Gastroesophageal sphincter (tissue), 4 donors: ENCODE data around the gene STARD3. TPM values are rescaled to one million over a fixed set of nuclear protein-coding genes. Genes with fewer than 3 reads are reported as not detected.

Source experiments
- ATAC-seq: fragments of 150-250 bp; one replicate; pipeline ENCODE4 v1.9.1; 2016; ENCODE audit warnings: mild to moderate bottlenecking, moderate library complexity
- H3K27ac ChIP-seq, 4 donors: fragments of 200-600 bp; sonication (generic) in 3 of 4; 1 replicate in 3 of 4; 2 replicates in 1 of 4; pipeline ENCODE4 v1.5.1; 2016 to 2019
- H3K27me3 ChIP-seq: fragments of 200-600 bp; sonication (generic); one replicate; pipeline ENCODE4 v1.5.1; 2019
- H3K36me3 ChIP-seq, 2 donors: fragments of 200-600 bp; sonication (generic); one replicate each; pipeline ENCODE4 v1.5.1; 2019; ENCODE audit warnings: control low read depth in 1 of 2
- H3K4me1 ChIP-seq, 3 donors: fragments of 200-600 bp; sonication (generic); 1 replicate in 2 of 3; 2 replicates in 1 of 3; pipeline ENCODE4 v1.5.1; 2016 to 2019; ENCODE audit warnings: control low read depth in 2 of 3
- H3K4me3 ChIP-seq, 2 donors: fragments of 200-600 bp; sonication (generic); one replicate each; pipeline ENCODE4 v1.5.1; 2019; ENCODE audit warnings: mild to moderate bottlenecking in 1 of 2, moderate library complexity in 1 of 2
- H3K9me3 ChIP-seq, 3 donors: fragments of 200-600 bp; sonication (generic); one replicate each; pipeline ENCODE4 v1.5.1; 2017 to 2019; ENCODE audit warnings: control low read depth in 2 of 3
- CTCF ChIP-seq, 4 experiments: fragments of 200-600 bp in 2 of 4; fragments of 450-650 bp in 2 of 4; sonication (generic) in 1 of 4; IDR thresholded peaks; one replicate each; pipeline ENCODE4 v1.5.1; 2017 to 2019; ENCODE audit warnings: antibody characterized with exemption in 4 of 4, mild to moderate bottlenecking in 2 of 4, moderate library complexity in 2 of 4
- EP300 ChIP-seq: sonication (generic); formaldehyde crosslinking; IDR thresholded peaks from one replicate; pipeline ENCODE4 v1.6.1; 2017; ENCODE audit warnings: antibody characterized with exemption, mild to moderate bottlenecking
- POLR2A ChIP-seq, 2 donors: fragments of 450-650 bp; IDR thresholded peaks; one replicate each; pipeline ENCODE4 v1.6.1; 2017; ENCODE audit warnings: antibody characterized with exemption in 2 of 2, mild to moderate bottlenecking in 2 of 2, moderate library complexity in 1 of 2
- POLR2AphosphoS5 ChIP-seq: sonication (generic); formaldehyde crosslinking; IDR thresholded peaks from one replicate; pipeline ENCODE4 v1.6.1; 2017; ENCODE audit warnings: antibody characterized with exemption
- WGBS, 2 donors: methylation state at CpG; one replicate each; pipeline ENCODE4 v1.1.5; 2018; ENCODE audit warnings: low coverage in 1 of 2; 5-methylcytosine and 5-hydroxymethylcytosine counted together
- total RNA-seq, 4 donors: library from RNA; depleted of rRNA; stranded (reverse); fragments of >200 nt; gene quantifications; one replicate each; pipeline ENCODE4 v1.1.0, GENCODE V29; 2016

STARD3 gene
- total RNA-seq, 4 donors from 2014 or later, result 24.5 to 41.4 (median 27.5) TPM

- Histone ChIP-seq H3K9me3 (no peaks in the 10 kb centered on the region), H3K4me1 (peaks cover 0 to 15% (median 2%) of the 10 kb centered on the region in 3 donors), H3K27ac (no peak overlapping the region), H3K27me3 (peaks cover 88% of the 10 kb centered on the region), H3K4me3 (no peak overlapping the region), H3K36me3 (no peaks in the 10 kb centered on the region)
- TF ChIP-seq CTCF (IDR thresholded peaks at IDR 0.05) (no peak), EP300 (no peak), POLR2A (IDR thresholded peaks at IDR 0.05) (no peak), POLR2AphosphoS5 (no peak)
- ATAC-seq, result no peak
- WGBS, 2 donors, result 59 to 70% methylated on average over 2 to 9 of the region's 22 CpGs
Observed at GRCh38 chr17:39612291-39612894, 24.6 kb upstream of the STARD3 start.

GRCh38 chr17:39612935-39613464, 23.9 kb upstream of the STARD3 start:
- no peak for ATAC-seq
- Histone ChIP-seq H3K4me1 (peaks cover 0 to 15% (median 4%) of the 10 kb centered on the region in 3 donors), H3K9me3 (no peaks in the 10 kb centered on the region), H3K4me3 (no peak overlapping the region), H3K27ac (no peak overlapping the region), H3K27me3 (peaks cover 84% of the 10 kb centered on the region), H3K36me3 (no peaks in the 10 kb centered on the region)
- WGBS, 2 donors, result 70 to 83% methylated on average over 2 to 5 of the region's 7 CpGs
- TF ChIP-seq POLR2AphosphoS5 (no peak), CTCF (IDR thresholded peaks at IDR 0.05) (no peak), EP300 (no peak), POLR2A (IDR thresholded peaks at IDR 0.05) (no peak)

GRCh38 chr17:39614545-39615157, 22.3 kb upstream of the STARD3 start:
- no peak for ATAC-seq
- H3K27me3 ChIP-seq, result peaks cover 67% of the 10 kb centered on the region
- H3K27ac ChIP-seq, result no peak overlapping the region
- peaks cover 0 to 20% (median 8%) of the 10 kb centered on the region in 3 donors for H3K4me1 ChIP-seq
- no peaks in the 10 kb centered on the region for H3K9me3 ChIP-seq
- H3K4me3 ChIP-seq, result no peak overlapping the region
- no peaks in the 10 kb centered on the region for H3K36me3 ChIP-seq
- 93 to 100% methylated on average over 1 to 3 of the region's 3 CpGs for WGBS, 2 donors
- no peak for TF ChIP-seq POLR2A (IDR thresholded peaks at IDR 0.05)

- ATAC-seq, result no peak
- Histone ChIP-seq H3K4me3 (no peak overlapping the region), H3K36me3 (no peaks in the 10 kb centered on the region), H3K27me3 (peaks cover 62% of the 10 kb centered on the region), H3K9me3 (no peaks in the 10 kb centered on the region), H3K4me1 (peaks cover 0 to 20% (median 8%) of the 10 kb centered on the region in 3 donors), H3K27ac (no peak overlapping the region)
- WGBS, 2 donors, result 14 to 100% methylated on average over 1 to 2 of the region's 6 CpGs
- TF ChIP-seq CTCF (IDR thresholded peaks at IDR 0.05), result no peak
- TF ChIP-seq POLR2AphosphoS5, result no peak
- TF ChIP-seq POLR2A (IDR thresholded peaks at IDR 0.05), result no peak
- no peak for TF ChIP-seq EP300
Observed at GRCh38 chr17:39615434-39615833, 21.5 kb upstream of the STARD3 start.

GRCh38 chr17:39617100-39617445, 19.9 kb upstream of the STARD3 start:
- WGBS, 2 donors, result 92% methylated on average over 3 of the region's 3 CpGs; no CpG with 5 or more reads in 1 of the 2 donors
- Histone ChIP-seq H3K4me1 (peaks cover 0 to 25% (median 8%) of the 10 kb centered on the region in 3 donors), H3K4me3 (peak overlapping the region in 1 of 2 donors; percentile 70), H3K27ac (no peak overlapping the region), H3K27me3 (peaks cover 58% of the 10 kb centered on the region), H3K9me3 (no peaks in the 10 kb centered on the region), H3K36me3 (no peaks in the 10 kb centered on the region)
- ATAC-seq, result no peak
- no peak for TF ChIP-seq POLR2AphosphoS5
- TF ChIP-seq POLR2A (IDR thresholded peaks at IDR 0.05), result no peak
- no peak for TF ChIP-seq EP300
- no peak for TF ChIP-seq CTCF (IDR thresholded peaks at IDR 0.05)
